Measurements from ENCODE around the gene GSK3B.

Gene GSK3B

GRCh38 chr3:119809249-119810017 is 284.8 kb downstream of the GSK3B start:
- no peak for DNase-seq

GRCh38 chr3:119808843-119809242 is 285.4 kb downstream of the GSK3B start:
- no peak for DNase-seq

- DNase-seq = no peak
Observed at GRCh38 chr3:119808244-119808643, 286.0 kb downstream of the GSK3B start.

GRCh38 chr3:119800844-119801243 is 293.4 kb downstream of the GSK3B start:
- DNase-seq = no peak

GRCh38 chr3:119796785-119797184 is 297.5 kb downstream of the GSK3B start:
- no peak for DNase-seq

GRCh38 chr3:119796368-119796767 is 297.9 kb downstream of the GSK3B start:
- DNase-seq = no peak

- DNase-seq = no peak
Observed at GRCh38 chr3:119795849-119796248, 298.4 kb downstream of the GSK3B start.

GRCh38 chr3:119794971-119795612 is 299.2 kb downstream of the GSK3B start:
- DNase-seq = no peak

GRCh38 chr3:119794401-119794800 is 299.8 kb downstream of the GSK3B start:
- DNase-seq = no peak

- DNase-seq = no peak
Observed at GRCh38 chr3:119792270-119792669, 302.0 kb downstream of the GSK3B start.

GRCh38 chr3:119790369-119790768 is 303.9 kb downstream of the GSK3B start:
- DNase-seq = no peak

- no peak for DNase-seq
Observed at GRCh38 chr3:119786409-119786808, 307.8 kb downstream of the GSK3B start.

GRCh38 chr3:119783883-119784282 is 310.4 kb downstream of the GSK3B start:
- no peak for DNase-seq

GRCh38 chr3:119783255-119783654 is 311.0 kb downstream of the GSK3B start:
- DNase-seq = no peak

- DNase-seq = no peak
Observed at GRCh38 chr3:119782460-119782859, 311.8 kb downstream of the GSK3B start.

GRCh38 chr3:119781330-119782198 is 312.7 kb downstream of the GSK3B start, which contains the start of gene NR1I2:
Gene NR1I2, plus strand, starts transcription at chr3:119782101.
- no peak for DNase-seq

- DNase-seq = no peak
Observed at GRCh38 chr3:119779731-119780383, 314.4 kb downstream of the GSK3B start.

- DNase-seq = no peak
Observed at GRCh38 chr3:119778811-119779210, 315.4 kb downstream of the GSK3B start.

GRCh38 chr3:119778176-119778575 is 316.1 kb downstream of the GSK3B start:
- DNase-seq = no peak

- DNase-seq = no peak
Observed at GRCh38 chr3:119776304-119776703, 317.9 kb downstream of the GSK3B start.

- DNase-seq = no peak
Observed at GRCh38 chr3:119774444-119774843, 319.8 kb downstream of the GSK3B start.

All from activated CD8-positive, alpha-beta memory T cell treated with anti-CD3 and anti-CD28 coated beads for 24 hours (primary cell).